Lower leg skin (tissue), 3 donors: ENCODE results near the gene AKAP9.

ENCODE experiments used
- POLR2A ChIP-seq, 2 donors: fragments of 450-650 bp; IDR thresholded peaks; one replicate each; pipeline ENCODE4 v1.6.1; 2016 to 2017; ENCODE audit warnings: antibody characterized with exemption in 2 of 2, mild to moderate bottlenecking in 1 of 2, moderate library complexity in 1 of 2
- TF ChIP-seq, protein P1 (sequence below), 3 donors: fragments of 450-650 bp; IDR thresholded peaks; one replicate each; pipeline ENCODE4 v1.5.1; 2016; ENCODE audit warnings: antibody characterized with exemption in 3 of 3, mild to moderate bottlenecking in 3 of 3, moderate library complexity in 2 of 3

GRCh38 chr7:91915401-91916050, 25.1 kb upstream of the AKAP9 start:
- no peak for TF ChIP-seq POLR2A (IDR thresholded peaks at IDR 0.05)
- TF ChIP-seq, protein P1, sequence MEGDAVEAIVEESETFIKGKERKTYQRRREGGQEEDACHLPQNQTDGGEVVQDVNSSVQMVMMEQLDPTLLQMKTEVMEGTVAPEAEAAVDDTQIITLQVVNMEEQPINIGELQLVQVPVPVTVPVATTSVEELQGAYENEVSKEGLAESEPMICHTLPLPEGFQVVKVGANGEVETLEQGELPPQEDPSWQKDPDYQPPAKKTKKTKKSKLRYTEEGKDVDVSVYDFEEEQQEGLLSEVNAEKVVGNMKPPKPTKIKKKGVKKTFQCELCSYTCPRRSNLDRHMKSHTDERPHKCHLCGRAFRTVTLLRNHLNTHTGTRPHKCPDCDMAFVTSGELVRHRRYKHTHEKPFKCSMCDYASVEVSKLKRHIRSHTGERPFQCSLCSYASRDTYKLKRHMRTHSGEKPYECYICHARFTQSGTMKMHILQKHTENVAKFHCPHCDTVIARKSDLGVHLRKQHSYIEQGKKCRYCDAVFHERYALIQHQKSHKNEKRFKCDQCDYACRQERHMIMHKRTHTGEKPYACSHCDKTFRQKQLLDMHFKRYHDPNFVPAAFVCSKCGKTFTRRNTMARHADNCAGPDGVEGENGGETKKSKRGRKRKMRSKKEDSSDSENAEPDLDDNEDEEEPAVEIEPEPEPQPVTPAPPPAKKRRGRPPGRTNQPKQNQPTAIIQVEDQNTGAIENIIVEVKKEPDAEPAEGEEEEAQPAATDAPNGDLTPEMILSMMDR (IDR thresholded peaks at IDR 0.05) = no peak
